EH (cell line): ENCODE measurements around the gene NCS1.
A peak's percentile ranks its signal among the peaks of the same experiment; 100 is the strongest.

ENCODE experiments used
- DNase-seq: peaks from one replicate; pipeline ENCODE4 v3.0.0-alpha.2; 2015; ENCODE audit warnings: low read depth

Gene NCS1

GRCh38 chr9:130176760-130177159 lies 4.6 kb downstream of the NCS1 start:
- no peak for DNase-seq

- peak; percentile 31 for DNase-seq
Measured at GRCh38 chr9:130177898-130178805, 5.9 kb downstream of the NCS1 start.

- no peak for DNase-seq
Measured at GRCh38 chr9:130179331-130179907, 7.2 kb downstream of the NCS1 start.

- no peak for DNase-seq
Measured at GRCh38 chr9:130180516-130180915, 8.3 kb downstream of the NCS1 start.

- no peak for DNase-seq
Measured at GRCh38 chr9:130181678-130182380, 9.6 kb downstream of the NCS1 start.

- DNase-seq: no peak
Measured at GRCh38 chr9:130182381-130182909, 10.2 kb downstream of the NCS1 start.

GRCh38 chr9:130183133-130183762 lies 11.0 kb downstream of the NCS1 start:
- peak; percentile 94 for DNase-seq

GRCh38 chr9:130185017-130185416 lies 12.8 kb downstream of the NCS1 start:
- no peak for DNase-seq

GRCh38 chr9:130185490-130186031 lies 13.4 kb downstream of the NCS1 start:
- peak; percentile 82 for DNase-seq

- peak; percentile 42 for DNase-seq
Measured at GRCh38 chr9:130186051-130186450, 13.8 kb downstream of the NCS1 start.

- peak; percentile 86 for DNase-seq
Measured at GRCh38 chr9:130186839-130187522, 14.8 kb downstream of the NCS1 start.

DNA sequence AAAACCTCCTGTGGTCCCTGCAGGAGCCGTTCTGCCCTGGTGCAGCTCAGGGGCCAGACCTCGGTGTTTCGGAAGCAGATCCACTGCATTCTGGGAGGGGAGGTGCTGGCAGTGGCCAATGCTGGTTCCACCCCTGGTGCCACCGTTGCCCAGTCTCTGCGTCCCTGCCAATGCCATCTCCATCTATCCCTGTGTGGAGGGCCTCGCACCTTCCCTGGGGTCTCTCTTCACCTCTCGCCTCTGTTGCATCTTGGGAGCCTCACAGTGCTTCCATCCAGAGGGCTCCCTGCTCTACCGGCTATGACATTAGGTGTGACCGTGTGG lies 15.3 kb downstream of the NCS1 start:
- no peak for DNase-seq

DNA sequence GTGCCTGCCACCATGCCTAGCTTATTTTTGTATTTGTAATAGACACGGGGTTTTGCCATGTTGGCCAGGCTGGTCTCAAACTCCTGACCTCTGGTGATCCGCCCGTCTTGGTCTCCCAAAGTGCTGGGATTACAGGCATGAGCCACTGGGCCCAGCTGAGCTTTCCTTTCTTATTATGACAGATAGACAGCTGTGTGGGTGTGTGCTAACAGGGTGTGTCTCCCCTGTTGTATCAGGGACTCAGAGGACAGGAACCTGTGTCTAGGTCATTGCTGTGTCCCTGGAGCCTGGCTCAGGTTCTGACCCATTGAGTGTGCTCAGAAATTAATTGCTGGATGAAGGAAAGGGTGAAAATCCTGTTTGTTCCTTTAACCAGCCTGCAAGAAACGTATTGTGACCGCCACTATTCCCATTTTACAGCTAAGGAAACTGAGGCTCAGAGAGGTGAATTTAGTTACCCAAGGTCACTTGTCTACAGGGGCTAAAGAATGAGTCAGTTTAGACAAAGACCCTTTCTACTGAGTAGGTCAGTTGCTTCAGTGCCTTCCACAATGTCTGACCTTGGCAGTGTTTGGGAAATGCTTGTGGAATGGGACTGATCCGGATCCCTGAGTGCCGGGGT lies 16.8 kb downstream of the NCS1 start:
- no peak for DNase-seq

DNA sequence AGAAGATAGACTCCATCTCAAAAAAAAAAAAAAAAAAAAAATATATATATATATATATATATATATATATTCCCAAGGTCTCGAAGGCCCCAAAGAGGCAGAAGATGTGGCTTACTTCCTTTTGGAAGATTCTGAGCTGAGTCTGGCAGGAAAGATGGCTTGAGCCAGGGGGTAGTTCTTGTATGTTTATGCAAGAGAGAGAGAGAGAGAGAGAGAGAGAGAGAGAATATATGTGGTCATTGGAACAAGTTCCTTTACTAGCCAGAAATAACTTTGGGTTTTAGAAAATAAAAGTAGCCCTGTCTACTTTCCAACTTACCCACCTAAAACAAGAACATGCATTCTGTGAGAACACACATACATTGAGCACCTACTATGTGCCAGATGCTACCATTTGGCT lies 17.6 kb downstream of the NCS1 start:
- peak; percentile 82 for DNase-seq

DNA sequence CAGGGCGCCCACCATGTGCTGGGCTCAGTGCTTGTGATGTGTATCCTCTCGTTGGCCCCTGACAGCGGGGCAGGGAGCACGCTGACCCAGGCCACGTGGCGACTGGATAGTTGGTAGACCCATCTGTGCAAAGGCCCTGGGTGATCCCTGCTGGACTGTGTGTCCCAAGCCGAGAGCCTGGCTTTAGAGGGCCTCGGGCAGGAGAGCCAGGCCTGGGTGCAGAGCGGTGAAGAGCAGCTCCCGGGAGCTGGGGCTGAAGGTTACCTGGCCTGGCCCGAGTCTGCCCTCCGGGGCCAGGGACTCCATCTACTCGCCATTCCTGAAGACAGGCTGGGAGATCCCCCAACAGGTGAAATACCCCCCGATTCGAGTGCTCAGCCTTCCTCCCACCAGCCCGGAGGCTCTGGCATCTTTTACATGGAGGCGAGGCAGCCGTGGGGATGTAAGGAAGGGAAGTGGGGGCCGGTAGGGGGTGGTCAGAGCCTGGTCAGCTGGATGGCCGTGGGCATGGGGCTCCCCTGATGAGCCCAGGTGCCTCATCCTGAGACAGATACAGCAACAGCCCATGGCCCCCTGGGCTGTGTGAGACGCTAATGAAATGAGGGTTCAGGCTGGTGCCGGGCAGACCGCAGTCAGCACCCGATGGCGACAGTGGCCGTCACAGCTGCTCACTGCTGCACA lies 19.0 kb downstream of the NCS1 start:
- no peak for DNase-seq

DNA sequence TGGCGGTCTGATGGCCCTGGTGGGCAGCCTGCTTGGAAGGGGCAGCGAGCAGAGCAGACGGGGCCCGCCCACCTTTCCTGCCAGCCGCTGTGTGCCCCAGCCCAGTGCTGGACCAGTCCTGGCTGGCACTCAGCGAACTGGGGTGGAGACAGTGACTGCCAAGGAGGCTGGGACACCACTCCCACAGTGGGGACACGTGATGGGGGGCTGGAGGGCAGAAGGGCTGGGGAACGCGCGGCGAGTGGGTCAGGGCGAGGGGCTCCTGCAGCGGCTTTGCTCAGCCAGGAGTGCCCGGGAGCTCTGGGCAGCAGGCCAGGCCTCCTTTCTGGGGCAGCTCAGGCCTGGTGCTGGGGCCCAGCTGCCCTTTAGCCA lies 19.5 kb downstream of the NCS1 start:
- no peak for DNase-seq

GRCh38 chr9:130192382-130192999 lies 20.3 kb downstream of the NCS1 start:
- no peak for DNase-seq

- no peak for DNase-seq
Measured at GRCh38 chr9:130193103-130193502, 20.9 kb downstream of the NCS1 start.

GRCh38 chr9:130193531-130194377 lies 21.6 kb downstream of the NCS1 start:
- DNase-seq: no peak
